Lung (tissue), 12 donors: ENCODE measurements around the gene ZBP1. TPM values are rescaled to one million over a fixed set of nuclear protein-coding genes. Genes with fewer than 3 reads are reported as not detected.
"Not testable (repeated sequence)": the region's sequence is repeated elsewhere in the genome, so short reads cannot be mapped to it uniquely, and the experiment has no call there.

Experiments
- ATAC-seq: fragments of 200-7000 bp; cut with Tn5 transposase; one replicate; pipeline ENCODE4 v1.9.1; 2020; ENCODE audit warnings: moderate number of reproducible peaks; ENCODE audit not compliant: insufficient read depth, low FRiP score
- DNase-seq, 3 donors: peaks; one replicate each; pipeline ENCODE4 v3.0.0-alpha.2; 2013 to 2017
- H3K27ac ChIP-seq, 2 donors: one replicate each; pipeline ENCODE4 v1.5.1; 2013; ENCODE audit warnings: mild to moderate bottlenecking in 2 of 2, moderate library complexity in 2 of 2, control low read depth in 1 of 2, inconsistent platforms in 1 of 2, low read depth in 1 of 2, low read length in 1 of 2
- H3K27me3 ChIP-seq, 3 donors: one replicate each; pipeline ENCODE4 v1.5.1; 2013; ENCODE audit warnings: low read length in 2 of 3; ENCODE audit not compliant: control insufficient read depth in 3 of 3, insufficient read depth in 3 of 3
- H3K36me3 ChIP-seq, 4 donors: one replicate each; pipeline ENCODE4 v1.5.1; 2013; ENCODE audit warnings: low read length in 4 of 4, mild to moderate bottlenecking in 1 of 4, moderate library complexity in 1 of 4; ENCODE audit not compliant: control insufficient read depth in 4 of 4, insufficient read depth in 4 of 4
- H3K4me1 ChIP-seq, 5 donors: one replicate each; pipeline ENCODE4 v1.5.1; 2013; ENCODE audit warnings: low read length in 5 of 5, mild to moderate bottlenecking in 2 of 5, moderate library complexity in 1 of 5; ENCODE audit not compliant: control insufficient read depth in 5 of 5, insufficient read depth in 5 of 5
- H3K4me3 ChIP-seq: one replicate; pipeline ENCODE4 v1.5.1; 2013; ENCODE audit warnings: mild to moderate bottlenecking, control low read depth, moderate library complexity
- H3K9ac ChIP-seq, 2 donors: one replicate each; pipeline ENCODE4 v1.5.1; 2013; ENCODE audit warnings: low read length in 2 of 2, control low read depth in 1 of 2; ENCODE audit not compliant: insufficient read depth in 1 of 2
- H3K9me3 ChIP-seq, 4 donors: one replicate each; pipeline ENCODE4 v1.5.1; 2013; ENCODE audit warnings: low read length in 3 of 4, mild to moderate bottlenecking in 1 of 4, moderate library complexity in 1 of 4; ENCODE audit not compliant: control insufficient read depth in 4 of 4, insufficient read depth in 3 of 4
- CTCF ChIP-seq: IDR thresholded peaks from 2 replicates; pipeline ENCODE4 v1.5.1; 2012; ENCODE audit warnings: mild to moderate bottlenecking; ENCODE audit errors: control extremely low read depth, extremely low read depth
- whole genome bisulfite sequencing, 2 donors: extraction: QIAGEN DNeasy Blood & Tissue Kit; methylation state at CpG; one replicate each; pipeline ENCODE4 v1.1.7; 2013; 5-methylcytosine and 5-hydroxymethylcytosine counted together
- polyA plus RNA-seq, 2 donors: library from polyadenylated mRNA; stranded (reverse); fragments of 200-250 nt; gene quantifications; one replicate each; pipeline ENCODE4 v1.2.1, GENCODE V29; 2013
- total RNA-seq, 2 donors: library from RNA; depleted of rRNA in 1 of 2; stranded (reverse); fragments of >200 nt in 1 of 2; gene quantifications; one replicate each; pipeline ENCODE4 v1.2.1, GENCODE V29; 2014 to 2021
- donor health status: control.
- donor health status: control.
- donor health status: Bipolar disorder and iron deficiency.
- donor health status: healthy.
- donor health status: DM: yes; HTN: yes; CAD: no.

ZBP1 gene
- total and polyA plus RNA-seq, 4 donors = 1.3 to 5.3 (median 2.5) TPM

GRCh38 chr20:57633945-57634491, 13.8 kb upstream of the ZBP1 start:
- ATAC-seq (no peak), DNase-seq (no peak)
- Histone ChIP-seq H3K9ac (no peak overlapping the region), H3K27ac (no peak overlapping the region), H3K27me3 (peaks cover 0 to 3% (median 0%) of the 10 kb centered on the region in 3 donors), H3K4me1 (peaks cover 0 to 3% (median 0%) of the 10 kb centered on the region in 5 donors), H3K36me3 (no peaks in the 10 kb centered on the region), H3K4me3 (no peak overlapping the region), H3K9me3 (peaks cover 0 to 2% (median 0%) of the 10 kb centered on the region in 4 donors)
- WGBS, 2 donors = 86 to 94% methylated on average over 2 of the region's 2 CpGs
- no peak for TF ChIP-seq CTCF

GRCh38 chr20:57632286-57632685, 12.1 kb upstream of the ZBP1 start:
- WGBS, 2 donors = 81 to 87% methylated on average over 2 of the region's 2 CpGs
- peaks cover 0 to 11% (median 6%) of the 10 kb centered on the region in 5 donors for H3K4me1 ChIP-seq
- TF ChIP-seq CTCF = no peak

GRCh38 chr20:57630061-57630460, 9.8 kb upstream of the ZBP1 start:
- no peak overlapping the region for H3K4me3 ChIP-seq

More at GRCh38 chr20:57632286-57632685, 12.1 kb upstream of the ZBP1 start:
- no peak overlapping the region for H3K9ac ChIP-seq
- H3K36me3 ChIP-seq = no peaks in the 10 kb centered on the region
- H3K27me3 ChIP-seq = peaks cover 0 to 3% (median 0%) of the 10 kb centered on the region in 3 donors
- H3K27ac ChIP-seq = no peak overlapping the region
- ATAC-seq = no peak
- DNase-seq = no peak
- no peak overlapping the region for H3K4me3 ChIP-seq
- H3K9me3 ChIP-seq = peaks cover 0 to 2% (median 0%) of the 10 kb centered on the region in 4 donors

GRCh38 chr20:57629491-57629901, 9.3 kb upstream of the ZBP1 start:
- H3K27me3 ChIP-seq, H3K27ac ChIP-seq, H3K9me3 ChIP-seq, ATAC-seq, H3K4me3 ChIP-seq, H3K36me3 ChIP-seq, H3K9ac ChIP-seq, DNase-seq: not testable (repeated sequence)
- 42 to 66% methylated on average over 9 of the region's 9 CpGs for WGBS, 2 donors
- peaks cover 0 to 13% (median 6%) of the 10 kb centered on the region in 5 donors for H3K4me1 ChIP-seq

More at GRCh38 chr20:57630061-57630460, 9.8 kb upstream of the ZBP1 start:
- H3K9ac ChIP-seq = no peak overlapping the region
- peaks cover 0 to 3% (median 0%) of the 10 kb centered on the region in 3 donors for H3K27me3 ChIP-seq
- H3K9me3 ChIP-seq = peaks cover 0 to 2% (median 0%) of the 10 kb centered on the region in 4 donors
- peaks cover 0 to 13% (median 6%) of the 10 kb centered on the region in 5 donors for H3K4me1 ChIP-seq
- no peak for DNase-seq
- WGBS, 2 donors = 34 to 53% methylated on average over 4 of the region's 4 CpGs
- no peak overlapping the region for H3K27ac ChIP-seq
- no peak for TF ChIP-seq CTCF
- no peaks in the 10 kb centered on the region for H3K36me3 ChIP-seq
- no peak for ATAC-seq

GRCh38 chr20:57628962-57629308, 8.7 kb upstream of the ZBP1 start:
- 95 to 99% methylated on average over 9 to 12 of the region's 12 CpGs for WGBS, 2 donors
- DNase-seq = not testable (repeated sequence)

More at GRCh38 chr20:57628962-57629308, 8.7 kb upstream of the ZBP1 start:
- H3K27me3 ChIP-seq, H3K36me3 ChIP-seq, ATAC-seq, H3K9me3 ChIP-seq, H3K4me3 ChIP-seq, H3K9ac ChIP-seq: not testable (repeated sequence)
- peak overlapping the region; percentile 55 to 81 for H3K27ac ChIP-seq
- peaks cover 0 to 13% (median 6%) of the 10 kb centered on the region in 5 donors for H3K4me1 ChIP-seq
